Measurements from ENCODE around the gene SH2D7.

The SH2D7 gene

GRCh38 chr15:78052545-78052944 lies 39.8 kb upstream of the SH2D7 start:
- H3K27me3 ChIP-seq (ENCODE audit: control insufficient read depth, insufficient read depth, low read length), result no peaks in the 10 kb centered on the region
- H3K9ac ChIP-seq (ENCODE audit: low read length), result no peak overlapping the region
- peaks cover 68% of the 10 kb centered on the region for H3K4me1 ChIP-seq (ENCODE audit: control insufficient read depth, insufficient read depth, low read length)
- no peaks in the 10 kb centered on the region for H3K9me3 ChIP-seq (ENCODE audit: control insufficient read depth, low read length)
- H3K36me3 ChIP-seq (ENCODE audit: control insufficient read depth, insufficient read depth, low read length), result peaks cover 7% of the 10 kb centered on the region
- no peak overlapping the region for H3K4me3 ChIP-seq (ENCODE audit: low read length)

DNA sequence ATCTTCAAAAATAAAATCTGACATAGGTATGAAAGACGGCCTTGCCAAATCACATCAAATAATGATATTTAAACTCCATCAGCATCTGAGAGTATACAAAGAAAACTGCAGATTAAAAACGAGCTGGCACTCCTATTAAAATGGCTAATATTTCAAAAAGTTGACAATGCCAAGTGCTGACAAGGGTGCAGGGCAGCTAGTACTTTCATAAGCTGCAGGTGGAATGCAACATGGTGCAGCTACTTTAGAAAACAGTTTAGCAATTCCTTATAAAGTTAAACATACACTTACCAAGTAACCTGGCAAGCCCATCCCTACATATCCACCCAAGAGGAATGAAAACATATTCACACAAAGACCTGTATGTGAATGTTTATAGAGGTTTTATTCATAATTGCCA lies 37.8 kb upstream of the SH2D7 start:
- no peak overlapping the region for H3K4me3 ChIP-seq (ENCODE audit: low read length)
- H3K4me1 ChIP-seq (ENCODE audit: control insufficient read depth, insufficient read depth, low read length), result peaks cover 73% of the 10 kb centered on the region
- peaks cover 7% of the 10 kb centered on the region for H3K36me3 ChIP-seq (ENCODE audit: control insufficient read depth, insufficient read depth, low read length)
- no peaks in the 10 kb centered on the region for H3K9me3 ChIP-seq (ENCODE audit: control insufficient read depth, low read length)
- H3K9ac ChIP-seq (ENCODE audit: low read length), result no peak overlapping the region
- no peaks in the 10 kb centered on the region for H3K27me3 ChIP-seq (ENCODE audit: control insufficient read depth, insufficient read depth, low read length)

DNA sequence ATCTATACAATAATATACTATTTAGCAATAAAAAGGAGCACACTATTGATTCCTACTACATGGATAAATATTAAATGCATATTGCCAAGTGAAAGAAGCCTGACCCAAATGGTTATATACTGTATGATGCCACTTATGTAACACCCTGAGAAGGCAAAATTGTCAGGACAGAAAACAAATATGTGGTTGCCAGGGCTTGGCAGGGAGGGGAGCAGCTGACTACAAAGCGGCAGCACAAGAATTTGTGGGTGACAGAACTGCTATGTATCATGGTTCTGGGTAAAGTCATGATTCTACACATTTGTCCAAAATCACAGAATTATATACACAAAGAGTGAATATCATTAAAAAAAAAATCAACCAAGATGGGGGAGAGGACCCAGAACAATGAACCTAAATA lies 37.4 kb upstream of the SH2D7 start:
- peaks cover 77% of the 10 kb centered on the region for H3K4me1 ChIP-seq (ENCODE audit: control insufficient read depth, insufficient read depth, low read length)

DNA sequence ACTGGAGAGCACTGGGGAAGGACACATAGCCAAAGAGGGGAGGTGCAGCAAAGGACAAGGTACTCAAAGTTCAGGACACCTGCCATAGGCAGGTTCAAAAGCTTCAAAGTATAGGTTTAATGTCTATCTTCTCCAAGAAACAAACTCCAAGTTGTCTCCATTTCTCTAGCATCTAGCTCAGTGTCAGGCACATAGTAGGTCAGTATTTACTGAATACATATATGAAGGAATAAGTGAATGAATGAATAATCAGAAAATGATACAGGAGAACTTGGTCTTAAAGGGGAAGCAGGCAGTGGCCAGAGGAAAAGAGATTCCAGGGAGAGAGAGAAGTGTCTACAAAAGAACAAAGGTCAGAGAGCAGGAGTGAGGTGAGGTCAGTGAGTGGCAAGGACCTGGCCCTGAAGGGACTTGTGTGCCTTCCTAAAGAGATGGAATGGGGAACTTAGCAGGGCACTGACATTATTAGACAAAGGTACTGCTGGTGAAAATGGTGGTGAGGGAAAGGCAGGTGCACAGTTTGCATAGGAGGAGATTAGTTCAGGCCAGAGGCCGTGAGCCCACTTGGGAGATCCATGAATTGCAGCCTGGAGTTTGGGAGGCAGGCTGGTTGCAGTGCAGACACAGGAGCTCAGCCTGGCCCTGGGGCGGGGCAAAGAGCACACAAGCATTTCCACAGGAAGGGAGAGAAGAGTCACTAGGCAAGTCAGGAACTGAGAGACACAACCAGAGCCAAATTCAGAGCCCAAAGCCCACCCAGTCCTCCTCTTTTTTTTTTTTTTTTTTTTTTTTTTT lies 36.2 kb upstream of the SH2D7 start:
- peaks cover 72% of the 10 kb centered on the region for H3K4me1 ChIP-seq (ENCODE audit: control insufficient read depth, insufficient read depth, low read length)
- H3K9ac ChIP-seq (ENCODE audit: low read length), result peak overlapping the region; percentile 31
- H3K9me3 ChIP-seq (ENCODE audit: control insufficient read depth, low read length), result no peaks in the 10 kb centered on the region
- no peak overlapping the region for H3K4me3 ChIP-seq (ENCODE audit: low read length)
- H3K36me3 ChIP-seq (ENCODE audit: control insufficient read depth, insufficient read depth, low read length), result peaks cover 7% of the 10 kb centered on the region
- no peaks in the 10 kb centered on the region for H3K27me3 ChIP-seq (ENCODE audit: control insufficient read depth, insufficient read depth, low read length)

More for the DNA sequence above, 37.4 kb upstream of the SH2D7 start:
- H3K27me3 ChIP-seq (ENCODE audit: control insufficient read depth, insufficient read depth, low read length), result no peaks in the 10 kb centered on the region
- peaks cover 7% of the 10 kb centered on the region for H3K36me3 ChIP-seq (ENCODE audit: control insufficient read depth, insufficient read depth, low read length)
- no peak overlapping the region for H3K4me3 ChIP-seq (ENCODE audit: low read length)
- H3K9ac ChIP-seq (ENCODE audit: low read length), result no peak overlapping the region
- H3K9me3 ChIP-seq (ENCODE audit: control insufficient read depth, low read length), result no peaks in the 10 kb centered on the region

DNA sequence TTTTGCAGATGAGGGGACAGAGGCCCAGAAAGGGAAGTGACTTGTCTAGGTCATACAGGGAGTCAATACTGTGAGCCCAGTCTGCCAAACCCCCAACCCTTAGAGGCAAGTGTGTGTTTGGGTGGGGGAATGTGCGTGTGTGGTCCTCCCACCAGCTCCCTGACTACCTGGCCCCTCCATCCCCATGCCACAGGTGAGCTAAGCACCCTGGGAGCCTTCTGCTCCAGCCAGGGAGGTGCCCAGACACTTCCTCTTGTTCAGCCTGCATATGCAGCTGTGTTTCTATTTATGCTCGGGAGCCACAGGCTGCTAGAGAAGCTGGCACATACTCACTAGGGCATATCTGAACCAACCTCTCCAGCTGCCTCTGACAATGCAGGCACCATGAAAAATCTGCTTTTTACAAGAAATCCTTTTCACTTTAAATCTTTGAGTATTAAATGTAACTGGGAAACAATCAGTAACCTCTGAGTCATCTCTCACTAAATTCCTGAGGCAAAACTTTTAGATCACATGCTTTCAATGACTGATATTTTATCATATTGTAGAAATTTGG lies 35.6 kb upstream of the SH2D7 start:
- H3K36me3 ChIP-seq (ENCODE audit: control insufficient read depth, insufficient read depth, low read length), result peaks cover 7% of the 10 kb centered on the region
- peaks cover 65% of the 10 kb centered on the region for H3K4me1 ChIP-seq (ENCODE audit: control insufficient read depth, insufficient read depth, low read length)
- H3K9ac ChIP-seq (ENCODE audit: low read length), result peak overlapping the region; percentile 31
- no peaks in the 10 kb centered on the region for H3K27me3 ChIP-seq (ENCODE audit: control insufficient read depth, insufficient read depth, low read length)
- no peaks in the 10 kb centered on the region for H3K9me3 ChIP-seq (ENCODE audit: control insufficient read depth, low read length)
- H3K4me3 ChIP-seq (ENCODE audit: low read length), result no peak overlapping the region

DNA sequence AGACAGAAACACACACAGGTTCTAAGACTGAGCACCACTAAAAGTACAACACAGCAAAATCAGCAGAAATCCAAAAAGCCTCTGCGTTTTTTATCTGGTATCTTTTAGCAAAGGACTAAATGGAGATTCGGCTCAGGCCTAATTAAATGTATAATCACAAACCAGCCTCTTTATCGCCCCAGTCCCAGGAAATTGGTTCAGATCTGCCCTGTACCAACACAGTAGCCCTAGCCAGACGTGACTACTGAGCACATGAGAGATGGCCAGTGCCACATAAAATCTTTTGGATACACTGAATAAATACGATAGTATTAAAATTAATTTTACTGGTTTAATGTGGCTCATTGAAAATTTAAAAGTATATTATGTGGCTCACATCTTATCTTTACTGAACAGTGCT lies 34.6 kb upstream of the SH2D7 start:
- peak overlapping the region; percentile 10 for H3K9ac ChIP-seq (ENCODE audit: low read length)
- H3K27me3 ChIP-seq (ENCODE audit: control insufficient read depth, insufficient read depth, low read length), result no peaks in the 10 kb centered on the region
- H3K9me3 ChIP-seq (ENCODE audit: control insufficient read depth, low read length), result no peaks in the 10 kb centered on the region
- no peak overlapping the region for H3K4me3 ChIP-seq (ENCODE audit: low read length)
- peaks cover 57% of the 10 kb centered on the region for H3K4me1 ChIP-seq (ENCODE audit: control insufficient read depth, insufficient read depth, low read length)
- H3K36me3 ChIP-seq (ENCODE audit: control insufficient read depth, insufficient read depth, low read length), result peaks cover 7% of the 10 kb centered on the region

GRCh38 chr15:78058401-78058935 lies 33.9 kb upstream of the SH2D7 start:
- H3K36me3 ChIP-seq (ENCODE audit: control insufficient read depth, insufficient read depth, low read length), result peaks cover 4% of the 10 kb centered on the region
- no peaks in the 10 kb centered on the region for H3K9me3 ChIP-seq (ENCODE audit: control insufficient read depth, low read length)
- no peak overlapping the region for H3K4me3 ChIP-seq (ENCODE audit: low read length)
- H3K27me3 ChIP-seq (ENCODE audit: control insufficient read depth, insufficient read depth, low read length), result no peaks in the 10 kb centered on the region
- H3K9ac ChIP-seq (ENCODE audit: low read length), result no peak overlapping the region
- peaks cover 63% of the 10 kb centered on the region for H3K4me1 ChIP-seq (ENCODE audit: control insufficient read depth, insufficient read depth, low read length)

DNA sequence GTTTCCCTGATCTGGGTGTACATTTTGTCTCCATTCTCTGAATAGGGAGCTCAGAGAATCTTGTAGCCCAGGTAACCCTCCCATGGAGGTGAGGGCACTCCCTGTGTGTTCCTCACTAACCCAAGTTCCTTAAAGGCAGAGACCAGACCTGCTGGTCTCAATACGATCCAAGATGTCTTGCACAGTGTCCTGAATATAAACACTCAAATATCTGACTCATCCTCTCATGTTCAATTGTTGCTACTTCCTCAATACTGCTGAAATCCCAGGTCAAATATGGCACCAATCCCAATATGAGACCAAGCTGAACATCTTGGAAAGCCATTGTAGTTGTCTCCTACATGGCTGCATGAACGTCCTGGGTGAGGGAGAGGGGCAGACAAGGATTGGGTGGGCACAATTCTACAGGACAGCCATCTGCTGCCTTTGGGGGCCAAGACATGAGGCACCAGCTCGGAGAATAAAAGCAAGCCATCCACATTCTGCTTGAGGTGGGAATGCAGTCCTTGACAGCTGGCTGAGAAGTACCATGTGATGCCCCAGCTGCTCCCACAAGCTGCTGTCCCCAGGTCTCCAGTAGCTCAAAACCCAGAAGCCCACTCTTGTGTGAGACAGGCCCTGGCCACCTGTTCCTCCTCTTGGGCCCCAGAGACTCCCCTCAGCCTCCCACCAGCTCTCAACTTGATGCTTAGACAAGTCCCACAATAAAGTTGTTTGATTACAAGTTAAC lies 33.1 kb upstream of the SH2D7 start:
- H3K4me3 ChIP-seq (ENCODE audit: low read length), result no peak overlapping the region
- no peaks in the 10 kb centered on the region for H3K36me3 ChIP-seq (ENCODE audit: control insufficient read depth, insufficient read depth, low read length)
- H3K27me3 ChIP-seq (ENCODE audit: control insufficient read depth, insufficient read depth, low read length), result no peaks in the 10 kb centered on the region
- H3K4me1 ChIP-seq (ENCODE audit: control insufficient read depth, insufficient read depth, low read length), result peaks cover 71% of the 10 kb centered on the region
- no peaks in the 10 kb centered on the region for H3K9me3 ChIP-seq (ENCODE audit: control insufficient read depth, low read length)
- no peak overlapping the region for H3K9ac ChIP-seq (ENCODE audit: low read length)

GRCh38 chr15:78060232-78060631 lies 32.1 kb upstream of the SH2D7 start:
- Histone ChIP-seq H3K4me3 (ENCODE audit: low read length) (no peak overlapping the region), H3K27me3 (ENCODE audit: control insufficient read depth, insufficient read depth, low read length) (no peaks in the 10 kb centered on the region), H3K36me3 (ENCODE audit: control insufficient read depth, insufficient read depth, low read length) (no peaks in the 10 kb centered on the region), H3K9ac (ENCODE audit: low read length) (no peak overlapping the region), H3K9me3 (ENCODE audit: control insufficient read depth, low read length) (no peaks in the 10 kb centered on the region), H3K4me1 (ENCODE audit: control insufficient read depth, insufficient read depth, low read length) (peaks cover 69% of the 10 kb centered on the region)

DNA sequence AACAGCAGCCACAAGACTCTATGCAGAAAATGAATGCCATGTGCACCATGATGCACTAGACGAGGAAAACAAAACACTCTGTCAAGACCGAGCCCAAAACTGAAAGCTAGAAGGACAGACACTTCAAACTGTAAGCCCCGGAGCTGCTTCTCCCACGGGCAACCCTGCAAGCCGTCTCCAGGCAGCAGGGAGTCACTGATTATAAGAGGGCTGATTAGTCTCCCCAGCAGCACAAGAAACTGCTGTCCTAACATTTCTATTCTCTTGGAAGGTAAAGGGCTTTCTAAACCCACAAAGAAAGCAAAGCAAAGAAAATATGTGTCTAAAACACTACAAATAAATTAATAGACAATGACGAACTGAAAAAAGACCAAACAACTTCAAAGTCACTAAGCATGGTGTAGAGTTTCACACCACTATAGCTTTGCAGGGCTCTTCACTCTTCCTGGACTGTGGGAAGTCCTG lies 30.4 kb upstream of the SH2D7 start:
- H3K4me1 ChIP-seq (ENCODE audit: control insufficient read depth, insufficient read depth, low read length), result peaks cover 69% of the 10 kb centered on the region
- no peaks in the 10 kb centered on the region for H3K36me3 ChIP-seq (ENCODE audit: control insufficient read depth, insufficient read depth, low read length)
- no peak overlapping the region for H3K4me3 ChIP-seq (ENCODE audit: low read length)
- no peak overlapping the region for H3K9ac ChIP-seq (ENCODE audit: low read length)
- H3K9me3 ChIP-seq (ENCODE audit: control insufficient read depth, low read length), result no peaks in the 10 kb centered on the region
- H3K27me3 ChIP-seq (ENCODE audit: control insufficient read depth, insufficient read depth, low read length), result no peaks in the 10 kb centered on the region

DNA sequence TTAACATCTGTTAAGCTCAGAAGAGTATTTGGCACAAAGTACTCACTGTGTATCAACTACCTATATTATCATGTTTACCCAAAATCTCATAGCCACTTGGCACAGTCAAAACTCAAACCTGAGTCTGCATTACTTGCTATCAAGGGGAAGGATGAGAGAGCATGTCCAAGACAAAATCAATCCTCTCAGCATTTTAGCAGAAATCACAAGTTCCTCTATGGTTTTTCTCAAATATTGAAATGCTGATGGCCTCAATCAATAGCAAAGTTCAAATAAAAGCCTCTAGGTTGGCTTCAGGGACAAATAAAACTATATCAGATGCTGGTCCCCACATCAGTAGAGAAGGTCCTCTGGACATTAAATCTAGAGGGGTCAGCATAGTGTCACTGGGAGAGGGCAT lies 29.1 kb upstream of the SH2D7 start:
- Histone ChIP-seq H3K4me3 (ENCODE audit: low read length) (no peak overlapping the region), H3K9ac (ENCODE audit: low read length) (no peak overlapping the region), H3K36me3 (ENCODE audit: control insufficient read depth, insufficient read depth, low read length) (no peaks in the 10 kb centered on the region), H3K27me3 (ENCODE audit: control insufficient read depth, insufficient read depth, low read length) (no peaks in the 10 kb centered on the region), H3K9me3 (ENCODE audit: control insufficient read depth, low read length) (no peaks in the 10 kb centered on the region), H3K4me1 (ENCODE audit: control insufficient read depth, insufficient read depth, low read length) (peaks cover 72% of the 10 kb centered on the region)

- no peak overlapping the region for H3K4me3 ChIP-seq (ENCODE audit: low read length)
- no peaks in the 10 kb centered on the region for H3K27me3 ChIP-seq (ENCODE audit: control insufficient read depth, insufficient read depth, low read length)
- peaks cover 73% of the 10 kb centered on the region for H3K4me1 ChIP-seq (ENCODE audit: control insufficient read depth, insufficient read depth, low read length)
- H3K9ac ChIP-seq (ENCODE audit: low read length), result no peak overlapping the region
- H3K9me3 ChIP-seq (ENCODE audit: control insufficient read depth, low read length), result no peaks in the 10 kb centered on the region
- H3K36me3 ChIP-seq (ENCODE audit: control insufficient read depth, insufficient read depth, low read length), result no peaks in the 10 kb centered on the region
These were observed 28.4 kb upstream of the SH2D7 start for GRCh38 chr15:78063970-78064385.
